Activated T-cell treated with anti-CD3 and anti-CD28 coated beads for 48 hours (primary cell): ENCODE results near the gene GNAI2.
"Not testable (repeated sequence)": the region's sequence is repeated elsewhere in the genome, so short reads cannot be mapped to it uniquely, and the experiment has no call there.

Experiments used
- DNase-seq: peaks from one replicate; pipeline ENCODE4 v3.0.0-alpha.2; 2020; ENCODE audit warnings: low read depth

GNAI2 gene

GRCh38 chr3:50226888-50227389 is 9.1 kb upstream of the GNAI2 start:
- DNase-seq = no peak

GRCh38 chr3:50227390-50228183 is 8.4 kb upstream of the GNAI2 start:
- peak; percentile 91 for DNase-seq

- not testable (repeated sequence) for DNase-seq
These were observed 7.7 kb upstream of the GNAI2 start for GRCh38 chr3:50228184-50228763.

GRCh38 chr3:50229490-50229889 is 6.5 kb upstream of the GNAI2 start:
- DNase-seq = no peak

- no peak for DNase-seq
These were observed 5.8 kb upstream of the GNAI2 start for GRCh38 chr3:50230104-50230793.

GRCh38 chr3:50230794-50231125 is 5.2 kb upstream of the GNAI2 start:
- DNase-seq = no peak

GRCh38 chr3:50231581-50231980 is 4.4 kb upstream of the GNAI2 start:
- no peak for DNase-seq

GRCh38 chr3:50232303-50232702 is 3.7 kb upstream of the GNAI2 start:
- DNase-seq = no peak

GRCh38 chr3:50233176-50233575 is 2.8 kb upstream of the GNAI2 start:
- DNase-seq = no peak

- DNase-seq = no peak
These were observed 604 bp downstream of the GNAI2 start for GRCh38 chr3:50236484-50237132.

GRCh38 chr3:50237133-50237651 is 1.2 kb downstream of the GNAI2 start:
- no peak for DNase-seq

GRCh38 chr3:50237754-50238548 is 1.9 kb downstream of the GNAI2 start:
- peak; percentile 87 for DNase-seq

GRCh38 chr3:50238549-50239026 is 2.6 kb downstream of the GNAI2 start:
- DNase-seq = no peak

GRCh38 chr3:50239649-50240048 is 3.6 kb downstream of the GNAI2 start:
- DNase-seq = no peak

- no peak for DNase-seq
These were observed 5.2 kb downstream of the GNAI2 start for GRCh38 chr3:50241163-50241562.

GRCh38 chr3:50241713-50242380 is 5.8 kb downstream of the GNAI2 start:
- DNase-seq = no peak

GRCh38 chr3:50242381-50242770 is 6.4 kb downstream of the GNAI2 start:
- DNase-seq = no peak

GRCh38 chr3:50242851-50243542 is 7.0 kb downstream of the GNAI2 start:
- peak; percentile 33 for DNase-seq

GRCh38 chr3:50243543-50243895 is 7.5 kb downstream of the GNAI2 start:
- DNase-seq = no peak

GRCh38 chr3:50244813-50245212 is 8.8 kb downstream of the GNAI2 start:
- DNase-seq = not testable (repeated sequence)
